Heart right ventricle (tissue), 16 donors: ENCODE results near the gene LSM8. TPM values are rescaled to one million over a fixed set of nuclear protein-coding genes. Genes with fewer than 3 reads are reported as not detected.

Source experiments
- ATAC-seq, 8 donors: fragments of 200-7000 bp; cut with Tn5 transposase; one replicate each; pipeline ENCODE4 v1.9.1; 2020; ENCODE audit warnings: mild to moderate bottlenecking in 8 of 8, moderate library complexity in 8 of 8, moderate number of reproducible peaks in 1 of 8
- DNase-seq, 2 donors: peaks; one replicate each; pipeline ENCODE4 v3.0.0-alpha.2; 2020
- H3K27ac ChIP-seq, 10 donors: fragments of 200-600 bp; sonication (generic) in 2 of 10; one replicate each; pipeline versions ENCODE4 v1.5.0 to v1.8.0; 2020 to 2022; ENCODE audit warnings: mild to moderate bottlenecking in 3 of 10
- H3K27me3 ChIP-seq, 7 donors: fragments of 200-600 bp; one replicate each; pipeline ENCODE4 v1.8.0; 2021 to 2022; ENCODE audit warnings: mild to moderate bottlenecking in 2 of 7
- H3K36me3 ChIP-seq, 9 donors: fragments of 200-600 bp; sonication (generic) in 1 of 9; one replicate each; pipeline versions ENCODE4 v1.5.0 to v1.8.0; 2020 to 2022; ENCODE audit warnings: mild to moderate bottlenecking in 2 of 9
- H3K4me1 ChIP-seq, 9 donors: fragments of 200-600 bp; sonication (generic) in 1 of 9; one replicate each; pipeline versions ENCODE4 v1.5.0 to v1.8.0; 2020 to 2022; ENCODE audit warnings: mild to moderate bottlenecking in 4 of 9
- H3K4me3 ChIP-seq, 10 donors: fragments of 200-600 bp; sonication (generic) in 2 of 10; one replicate each; pipeline versions ENCODE4 v1.5.0 to v1.8.0; 2020 to 2022; ENCODE audit warnings: mild to moderate bottlenecking in 7 of 10, moderate library complexity in 2 of 10
- H3K9me3 ChIP-seq, 11 donors: fragments of 200-600 bp in 10 of 11; sonication (generic) in 2 of 11; one replicate each; pipeline versions ENCODE4 v1.5.0 to v1.8.0; 2013 to 2022; ENCODE audit warnings: mild to moderate bottlenecking in 2 of 11, control low read depth in 1 of 11, moderate library complexity in 1 of 11
- CTCF ChIP-seq, 9 donors: fragments of 200-600 bp; sonication (generic) in 2 of 9; IDR thresholded peaks; one replicate each; pipeline versions ENCODE4 v1.5.0 to v1.8.0; 2021 to 2022; ENCODE audit warnings: antibody characterized with exemption in 9 of 9, mild to moderate bottlenecking in 5 of 9, moderate library complexity in 1 of 9
- WGBS, 2 donors: extraction: QIAGEN DNeasy Blood & Tissue Kit; methylation state at CpG; one replicate each; pipeline ENCODE4 v1.1.7; 2013; ENCODE audit warnings: inconsistent platforms in 1 of 2; 5-methylcytosine and 5-hydroxymethylcytosine counted together
- intact Hi-C, 10 donors: fragments of 100-400 bp; cut with DNase I; formaldehyde crosslinking; loops; one replicate each; pipeline versions ENCODE4 v1.11.1 to v1.14.2; 2022
- polyA plus RNA-seq, 2 donors: library from polyadenylated mRNA; stranded (reverse); fragments of 200-250 nt; gene quantifications; one replicate each; pipeline ENCODE4 v1.2.3, GENCODE V29; 2013
- total RNA-seq, 10 donors: library from RNA; stranded (reverse); fragmentation: NEBNext Ultra II Directional in 3 of 10; extraction: Animal tissue kit (Norgen Biotek cat#: 25700) in 3 of 10; gene quantifications; one replicate each; pipeline versions ENCODE4 v1.2.1 to v1.2.4, GENCODE V29; 2021 to 2023
- donor health status: Arrhythmogenic right ventricular cardiomyopathy.
- donor health status: ischemic (EF 13 %, LVEDD 7.1; RV severe dilation, severe dysfunction).
- donor health status: healthy with polysubstance abuse.
- donor health status: DM: no; HTN: yes; CAD: no.
- donor health status: DM: no; HTN: no; CAD: no.
- donor health status: ischemic (EF 25% LVEDD 6.9; RV normal size, moderate dysfunction).
- donor health status: ischemic (EF 25% LVEDD 5.7; RV mildly dilated, moderate dysfunction).
- donor health status: healthy.
- donor health status: DM: yes; HTN: yes; CAD: no.
- donor health status: Ischemic cardiomyopathy.
- donor health status: ischemic (EF 35%, LVEDD 5.7; RV mildly dilated, moderate dysfunction).
- donor health status: nonischemic (EF 11% LVEDD 7.7; RV severe dilation, severe dysfunction).
- donor health status: DM: yes; HTN: yes; CAD: no.
- donor health status: PGD.
- donor health status: ischemic (EF 29% LVEDD 5.4; RV normal size, mild dysfunction).
- donor health status: nonischemic (EF 23%, LVEDD 6.1; RV moderate dilation, normal function).

LSM8 gene
- total and polyA plus RNA-seq, 12 donors = 12.6 to 24.0 (median 19.5) TPM

DNA sequence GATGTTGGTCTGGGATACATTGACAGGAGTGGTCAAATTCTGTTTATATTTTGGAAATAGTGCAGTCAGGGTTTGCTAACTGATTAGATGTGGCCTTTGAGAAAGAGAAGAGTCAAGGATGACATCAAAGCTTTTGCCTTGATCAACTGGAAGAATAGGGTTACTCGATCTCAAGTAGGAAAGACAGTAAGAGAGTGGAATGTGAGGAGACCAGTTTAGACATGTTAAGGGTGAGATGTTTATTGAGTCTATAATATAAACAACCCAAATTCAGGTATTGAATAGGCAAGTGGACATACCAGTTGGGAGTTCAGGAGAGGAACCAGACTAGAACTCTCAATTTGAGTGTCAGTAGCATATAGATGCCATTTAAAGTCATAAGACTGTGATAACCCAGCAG lies 38.6 kb downstream of the LSM8 start:
- WGBS, 2 donors = 78 to 93% methylated on average over 1 of the region's 1 CpG

DNA sequence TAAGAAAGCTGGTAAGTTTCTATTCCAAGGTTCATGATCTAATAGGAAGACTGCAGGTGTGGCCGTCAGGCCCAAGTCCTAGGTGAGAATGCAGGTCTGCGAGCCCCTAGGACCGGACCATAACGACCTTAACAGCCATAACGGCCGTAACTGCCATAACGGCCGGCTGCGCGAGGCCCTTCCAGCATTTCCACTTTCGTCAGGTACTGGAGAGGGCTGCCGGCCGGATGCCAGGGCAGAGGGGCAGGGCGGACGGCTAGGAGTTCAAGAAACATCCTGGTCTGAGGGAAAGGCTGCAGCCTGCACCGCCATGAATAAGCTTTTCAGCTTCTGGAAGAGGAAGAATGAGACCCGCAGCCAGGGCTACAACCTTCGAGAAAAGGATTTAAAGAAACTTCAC lies 40.6 kb downstream of the LSM8 start, which contains the start of gene ANKRD7:
Gene ANKRD7, plus strand, starts transcription at position 184 of the 400 bp plus-strand sequence. Its CDS starts 127 bp downstream, at position 311.
- H3K4me1 ChIP-seq = no peaks in the 10 kb centered on the region
- ATAC-seq (no peak), DNase-seq (no peak)
- no peaks in the 10 kb centered on the region for H3K27me3 ChIP-seq
- WGBS, 2 donors = 92% methylated on average over 18 of the region's 18 CpGs
- H3K4me3 ChIP-seq = no peak within 1 kb of the TSS
- no peak within 1 kb of the TSS for H3K27ac ChIP-seq
- no peaks in the 10 kb centered on the region for H3K9me3 ChIP-seq
- intact Hi-C loops = no loop called here
- no peaks in the 10 kb centered on the region for H3K36me3 ChIP-seq
- no peak for TF ChIP-seq CTCF (IDR thresholded peaks at IDR 0.05)

More for the DNA sequence above, 38.6 kb downstream of the LSM8 start:
- no peak overlapping the region for H3K27ac ChIP-seq
- H3K36me3 ChIP-seq = no peaks in the 10 kb centered on the region
- intact Hi-C loops = no loop called here
- H3K4me3 ChIP-seq = no peak overlapping the region
- no peak for ATAC-seq
- no peak for DNase-seq
- H3K9me3 ChIP-seq = no peaks in the 10 kb centered on the region
- H3K4me1 ChIP-seq = no peaks in the 10 kb centered on the region
- no peak for TF ChIP-seq CTCF (IDR thresholded peaks at IDR 0.05)
- H3K27me3 ChIP-seq = no peaks in the 10 kb centered on the region

DNA sequence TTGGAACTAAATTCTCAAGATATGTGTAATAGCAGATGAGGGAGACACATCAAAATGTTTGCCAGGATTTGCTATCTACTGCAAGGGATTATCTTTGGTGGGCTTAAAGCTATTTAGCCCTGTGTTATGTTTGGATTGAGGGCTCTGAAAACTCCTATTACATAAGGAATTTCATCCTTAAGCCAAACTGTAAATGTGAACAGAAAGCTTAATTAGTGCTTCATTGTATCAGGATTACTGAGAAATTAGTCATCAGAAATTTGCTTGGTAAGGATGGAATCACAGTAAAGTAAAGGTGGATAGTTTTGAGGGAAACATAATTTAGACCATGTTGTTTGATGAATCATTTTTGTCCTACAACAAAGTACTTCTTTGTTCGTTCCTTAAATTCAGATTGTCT lies 48.9 kb downstream of the LSM8 start:
- 84 to 89% methylated on average over 1 of the region's 1 CpG for WGBS, 2 donors
- no peaks in the 10 kb centered on the region for H3K9me3 ChIP-seq
- no peak overlapping the region for H3K27ac ChIP-seq
- no peak for ATAC-seq
- no peaks in the 10 kb centered on the region for H3K4me1 ChIP-seq
- no peak overlapping the region for H3K4me3 ChIP-seq
- no peaks in the 10 kb centered on the region for H3K36me3 ChIP-seq
- H3K27me3 ChIP-seq = no peaks in the 10 kb centered on the region
- intact Hi-C loops = no loop called here
- no peak for TF ChIP-seq CTCF (IDR thresholded peaks at IDR 0.05)
- DNase-seq = no peak

DNA sequence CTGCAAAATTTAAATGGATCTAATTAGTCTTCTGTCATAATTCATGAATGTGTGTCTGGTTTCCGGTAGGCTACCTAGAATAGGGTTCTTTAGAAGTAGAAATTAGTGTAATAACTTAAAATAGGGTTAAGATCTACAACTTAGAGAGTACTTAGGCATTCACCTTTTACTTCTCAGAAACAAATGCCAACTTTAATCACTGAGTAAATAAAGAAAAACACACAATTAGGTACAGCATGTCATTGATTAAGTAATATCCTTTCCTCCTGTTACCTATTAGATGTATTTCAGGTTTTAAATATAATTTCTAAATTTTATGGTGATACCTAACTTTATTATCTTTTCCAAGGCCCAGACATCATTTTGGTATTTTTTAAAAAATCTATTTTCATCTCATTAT lies 49.8 kb downstream of the LSM8 start:
- no peak for TF ChIP-seq CTCF (IDR thresholded peaks at IDR 0.05)
- ATAC-seq (no peak), DNase-seq (no peak)
- H3K9me3 ChIP-seq = no peaks in the 10 kb centered on the region
- intact Hi-C loops = no loop called here
- H3K4me3 ChIP-seq = no peak overlapping the region
- no peaks in the 10 kb centered on the region for H3K36me3 ChIP-seq
- no peak overlapping the region for H3K27ac ChIP-seq
- no peaks in the 10 kb centered on the region for H3K27me3 ChIP-seq
- WGBS, 2 donors = 83 to 86% methylated on average over 1 of the region's 1 CpG
- no peaks in the 10 kb centered on the region for H3K4me1 ChIP-seq
